Activated CD8-positive, alpha-beta memory T cell treated with anti-CD3 and anti-CD28 coated beads, Interleukin-2, amount 10 ng/mL, durations not matched to agents 7 days and 5 days (primary cell): ENCODE data around the gene ADCK1. TPM values are rescaled to one million over a fixed set of nuclear protein-coding genes. Genes with fewer than 3 reads are reported as not detected.
"Not testable (repeated sequence)": the region's sequence is repeated elsewhere in the genome, so short reads cannot be mapped to it uniquely, and the experiment has no call there.

ENCODE experiments used
- ATAC-seq: fragments of 150-1000 bp; cut with Tn5 transposase; one replicate; pipeline ENCODE4 v1.10.0; 2021; ENCODE audit warnings: moderate library complexity
- CTCF ChIA-PET: fragments of 350-600 bp; sonication (Branson Sonifier 250); formaldehyde crosslinking; loops from one replicate; lab custom pipeline; 2021; ENCODE audit warnings: antibody characterized with exemption; lab: Charles Lee
- DNase-seq: peaks from one replicate; pipeline ENCODE4 v3.0.0-alpha.2; 2020
- H3K27ac Mint-ChIP-seq: one replicate; pipeline ENCODE4 v1.8.0; 2021; ENCODE audit warnings: mild to moderate bottlenecking, mixed read lengths
- H3K27me3 Mint-ChIP-seq: one replicate; pipeline ENCODE4 v1.8.0; 2021; ENCODE audit warnings: mixed read lengths
- H3K36me3 Mint-ChIP-seq: one replicate; pipeline ENCODE4 v1.8.0; 2021; ENCODE audit warnings: mild to moderate bottlenecking, mixed read lengths
- H3K4me1 Mint-ChIP-seq: one replicate; pipeline ENCODE4 v1.8.0; 2021; ENCODE audit warnings: mixed read lengths
- H3K4me3 Mint-ChIP-seq: one replicate; pipeline ENCODE4 v1.8.0; 2021; ENCODE audit warnings: mild to moderate bottlenecking, moderate library complexity, mixed read lengths
- H3K9me3 Mint-ChIP-seq: one replicate; pipeline ENCODE4 v1.8.0; 2022; ENCODE audit warnings: low read depth, mixed read lengths
- total RNA-seq, 2 experiments: library from RNA; stranded (reverse); gene quantifications; one replicate each; pipeline ENCODE4 v1.2.3, GENCODE V29; 2021

ADCK1 gene, protein sequence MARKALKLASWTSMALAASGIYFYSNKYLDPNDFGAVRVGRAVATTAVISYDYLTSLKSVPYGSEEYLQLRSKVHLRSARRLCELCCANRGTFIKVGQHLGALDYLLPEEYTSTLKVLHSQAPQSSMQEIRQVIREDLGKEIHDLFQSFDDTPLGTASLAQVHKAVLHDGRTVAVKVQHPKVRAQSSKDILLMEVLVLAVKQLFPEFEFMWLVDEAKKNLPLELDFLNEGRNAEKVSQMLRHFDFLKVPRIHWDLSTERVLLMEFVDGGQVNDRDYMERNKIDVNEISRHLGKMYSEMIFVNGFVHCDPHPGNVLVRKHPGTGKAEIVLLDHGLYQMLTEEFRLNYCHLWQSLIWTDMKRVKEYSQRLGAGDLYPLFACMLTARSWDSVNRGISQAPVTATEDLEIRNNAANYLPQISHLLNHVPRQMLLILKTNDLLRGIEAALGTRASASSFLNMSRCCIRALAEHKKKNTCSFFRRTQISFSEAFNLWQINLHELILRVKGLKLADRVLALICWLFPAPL
- total RNA-seq, result 1 to 10 TPM; 2.5 to 3.5 TPM

DNA sequence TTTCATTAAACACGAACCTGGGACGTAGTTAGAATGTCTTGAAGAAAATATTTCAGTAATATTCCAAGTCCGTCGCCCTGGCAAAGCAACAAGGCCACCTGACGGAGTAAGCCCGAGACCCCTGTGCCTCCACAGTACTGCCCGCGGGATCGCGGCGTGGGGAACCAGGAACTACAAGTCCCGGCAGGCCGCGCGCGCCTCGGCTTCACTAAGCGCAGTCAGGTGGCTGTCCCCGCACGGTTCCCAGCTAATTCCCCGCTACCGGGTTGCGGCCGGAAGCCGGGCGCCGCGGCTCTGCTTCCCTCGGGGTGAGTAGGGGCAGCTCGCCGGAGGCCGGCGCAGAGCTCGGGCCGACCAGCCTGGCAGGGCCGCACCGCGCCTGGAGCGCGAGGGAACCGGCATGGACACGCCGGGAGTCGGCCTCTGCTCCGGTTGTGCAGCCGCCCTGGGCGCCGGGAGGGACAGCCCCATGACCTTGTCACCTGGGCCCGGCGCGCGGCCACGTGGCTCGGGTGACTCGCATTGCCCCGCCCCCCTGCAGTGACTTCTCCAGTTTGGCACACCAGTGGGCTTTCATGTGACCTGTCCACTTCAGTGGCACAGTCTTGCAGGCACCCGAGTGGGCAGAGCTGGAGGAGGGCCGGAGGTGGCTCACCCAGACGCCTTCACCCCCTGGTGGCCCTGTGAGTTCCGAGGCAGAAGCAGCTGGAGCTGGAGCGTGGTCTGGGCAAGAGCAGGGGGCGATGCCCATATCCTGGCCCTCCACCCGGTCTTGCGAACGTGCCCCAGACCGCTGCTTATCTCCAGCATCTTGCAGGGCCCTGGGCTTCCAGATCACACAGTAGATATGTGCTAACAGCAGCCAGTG is at the start of gene ADCK1:
Gene ADCK1 (plus strand): TSS at position 247 of the 868 bp plus-strand sequence. CDS start 18,870 bp downstream, outside the sequence.
- H3K4me1 Mint-ChIP-seq, result peaks cover 11% of the 10 kb centered on the region
- H3K36me3 Mint-ChIP-seq, result no peaks in the 10 kb centered on the region
- CTCF ChIA-PET, result interaction anchor here (1.1 to 1.3 kb wide), 3 partner anchors 39 to 219 kb away, joined by 3 read pairs; partner anchors contain the start of gene SNW1
- H3K9me3 Mint-ChIP-seq, result no peaks in the 10 kb centered on the region
- H3K27me3 Mint-ChIP-seq, result peaks cover 3% of the 10 kb centered on the region
- ATAC-seq (peak; percentile 94), DNase-seq (peak; percentile 91)
- H3K27ac Mint-ChIP-seq, result peak within 1 kb of the TSS; percentile 76
- peak within 1 kb of the TSS; percentile 78 for H3K4me3 Mint-ChIP-seq

DNA sequence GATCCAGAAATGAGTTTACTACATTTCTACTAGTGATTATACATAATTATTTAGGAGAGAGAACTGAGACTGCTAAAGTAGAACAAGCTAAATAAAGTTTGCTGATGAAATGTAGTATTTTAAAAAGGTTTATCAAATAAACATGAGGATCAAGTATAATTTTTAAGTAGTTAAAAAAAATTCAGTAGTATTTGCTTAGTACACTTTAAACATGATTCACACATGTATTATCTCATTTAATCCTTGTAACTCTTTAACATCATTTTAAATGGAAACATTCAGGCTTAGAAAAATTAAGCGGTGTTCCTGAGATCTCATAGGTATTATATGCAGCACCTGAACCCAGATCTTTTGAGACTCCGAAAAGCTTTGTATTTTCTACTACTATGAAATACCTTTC is 47.6 kb upstream of the ADCK1 start:
- H3K4me1 Mint-ChIP-seq, result peaks cover 12% of the 10 kb centered on the region
- CTCF ChIA-PET, result interaction anchor here (1.2 kb wide), 1 partner anchor 14 kb away, joined by 3 read pairs; no protein-coding TSS in a partner anchor

GRCh38 chr14:77752799-77753516 is 47.0 kb upstream of the ADCK1 start:
- no peak overlapping the region for H3K27ac Mint-ChIP-seq
- CTCF ChIA-PET, result interaction anchor here (1.1 to 1.2 kb wide), 2 partner anchors 15 to 295 kb away, joined by 3 to 4 read pairs; partner anchors contain the start of gene AHSA1
- ATAC-seq (no peak), DNase-seq (no peak)
- H3K36me3 Mint-ChIP-seq, result peaks cover 58% of the 10 kb centered on the region
- H3K27me3 Mint-ChIP-seq, result no peaks in the 10 kb centered on the region
- H3K4me3 Mint-ChIP-seq, result no peak overlapping the region
- H3K4me1 Mint-ChIP-seq, result peaks cover 18% of the 10 kb centered on the region
- no peaks in the 10 kb centered on the region for H3K9me3 Mint-ChIP-seq

More for the DNA sequence above, 47.6 kb upstream of the ADCK1 start:
- H3K4me3 Mint-ChIP-seq, result no peak overlapping the region
- H3K36me3 Mint-ChIP-seq, result peaks cover 56% of the 10 kb centered on the region
- H3K27me3 Mint-ChIP-seq, result no peaks in the 10 kb centered on the region
- H3K9me3 Mint-ChIP-seq, result no peaks in the 10 kb centered on the region
- H3K27ac Mint-ChIP-seq, result no peak overlapping the region
- no peak for ATAC-seq
- DNase-seq, result no peak

- DNase-seq (peak; percentile 96), ATAC-seq (peak; percentile 93)
- peaks cover 32% of the 10 kb centered on the region for H3K4me1 Mint-ChIP-seq
- no peaks in the 10 kb centered on the region for H3K9me3 Mint-ChIP-seq
- peak within 1 kb of the TSS; percentile 99 for H3K27ac Mint-ChIP-seq
- peaks cover 21% of the 10 kb centered on the region for H3K36me3 Mint-ChIP-seq
- peak within 1 kb of the TSS; percentile 94 for H3K4me3 Mint-ChIP-seq
- CTCF ChIA-PET, result interaction anchor here (1.3 kb wide), 1 partner anchor 40 kb away, joined by 3 read pairs; the partner anchor contains the start of gene ADCK1
- no peaks in the 10 kb centered on the region for H3K27me3 Mint-ChIP-seq
Measured at GRCh38 chr14:77760381-77761204, 39.3 kb upstream of the ADCK1 start, which contains the start of gene SNW1. TSS of gene SNW1 (minus strand) at chr14:77761156. CDS start at chr14:77761127, 29 bp downstream.

DNA sequence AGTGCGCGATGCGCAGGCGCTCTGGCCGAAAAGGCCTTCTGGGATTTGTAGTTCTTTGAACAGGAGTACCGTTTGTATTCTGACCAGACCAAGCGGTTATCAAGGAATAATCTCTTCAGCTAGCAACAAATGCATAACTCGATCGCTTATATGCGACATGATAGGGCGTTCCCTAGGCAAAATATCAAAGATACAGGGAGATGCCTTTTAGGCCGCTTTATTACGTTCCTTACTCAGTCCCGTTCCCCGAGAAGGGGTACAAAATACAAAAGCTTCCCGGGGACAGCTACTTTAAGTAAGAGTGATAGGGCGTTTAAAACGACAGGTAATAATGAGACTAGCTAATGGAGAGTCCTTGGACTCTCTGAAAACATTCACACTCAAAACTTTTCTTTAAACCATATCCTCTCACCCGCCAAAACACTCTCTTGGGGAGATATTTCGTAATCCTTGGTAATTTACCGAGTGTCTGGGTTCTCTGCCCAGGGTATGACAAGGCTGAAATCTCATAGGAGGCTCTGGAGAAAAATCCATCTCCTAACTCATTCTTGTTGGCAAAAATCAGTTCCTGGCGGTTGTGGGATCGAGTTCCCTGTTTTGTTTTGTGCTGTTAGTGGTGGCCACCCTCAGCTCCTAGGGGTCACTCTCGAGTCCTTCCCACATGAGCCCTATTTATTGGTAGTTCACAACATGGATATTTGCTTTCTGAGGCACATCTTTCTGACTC is 38.5 kb upstream of the ADCK1 start:
- peak overlapping the region; percentile 94 for H3K4me3 Mint-ChIP-seq
- peak; percentile 23 for ATAC-seq

DNA sequence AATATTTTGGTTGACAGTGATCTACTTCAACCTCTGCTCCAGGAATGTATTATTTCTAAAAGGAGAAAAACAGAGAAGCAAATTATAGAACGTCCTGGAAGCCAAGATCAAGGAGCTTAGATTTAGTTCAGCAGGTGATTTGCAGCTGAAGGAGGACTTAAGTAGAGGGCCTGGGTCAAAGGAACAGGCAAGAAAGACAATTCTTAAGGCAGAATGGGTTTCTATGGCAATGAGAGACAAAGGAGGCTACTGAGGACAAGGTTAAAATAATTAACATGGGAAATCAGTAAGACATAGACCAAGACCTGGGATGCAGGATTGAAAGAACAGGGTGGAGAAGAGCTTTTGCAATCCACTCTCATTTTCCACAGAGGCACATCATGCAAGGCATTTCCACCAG is 36.6 kb upstream of the ADCK1 start:
- CTCF ChIA-PET, result interaction anchor here (0.9 to 1.0 kb wide), 2 partner anchors 19 to 33 kb away, joined by 3 read pairs; no protein-coding TSS in a partner anchor
- no peak for DNase-seq

More for the DNA sequence above, 38.5 kb upstream of the ADCK1 start:
- DNase-seq, result no peak
- Mint-ChIP-seq H3K36me3 (peaks cover 19% of the 10 kb centered on the region), H3K4me1 (peaks cover 32% of the 10 kb centered on the region), H3K27ac (peak overlapping the region; percentile 99), H3K27me3 (no peaks in the 10 kb centered on the region), H3K9me3 (no peaks in the 10 kb centered on the region)
- CTCF ChIA-PET, result interaction anchor here (1.3 kb wide), 1 partner anchor 39 kb away, joined by 3 read pairs; the partner anchor contains the start of gene ADCK1

GRCh38 chr14:77763978-77764377 is 35.9 kb upstream of the ADCK1 start:
- H3K4me3 Mint-ChIP-seq, result no peak overlapping the region
- DNase-seq, result no peak
- no peak for ATAC-seq
- no peaks in the 10 kb centered on the region for H3K9me3 Mint-ChIP-seq
- peaks cover 21% of the 10 kb centered on the region for H3K4me1 Mint-ChIP-seq
- H3K36me3 Mint-ChIP-seq, result peaks cover 4% of the 10 kb centered on the region
- H3K27me3 Mint-ChIP-seq, result no peaks in the 10 kb centered on the region
- H3K27ac Mint-ChIP-seq, result no peak overlapping the region
- CTCF ChIA-PET, result interaction anchor here (0.9 to 1.0 kb wide), 2 partner anchors 19 to 33 kb away, joined by 3 read pairs; no protein-coding TSS in a partner anchor

More for the DNA sequence above, 36.6 kb upstream of the ADCK1 start:
- H3K27me3 Mint-ChIP-seq, result no peaks in the 10 kb centered on the region
- no peak for ATAC-seq
- no peaks in the 10 kb centered on the region for H3K9me3 Mint-ChIP-seq
- peaks cover 10% of the 10 kb centered on the region for H3K36me3 Mint-ChIP-seq
- H3K4me3 Mint-ChIP-seq, result no peak overlapping the region
- no peak overlapping the region for H3K27ac Mint-ChIP-seq
- H3K4me1 Mint-ChIP-seq, result peaks cover 24% of the 10 kb centered on the region

GRCh38 chr14:77768442-77769069 is 31.4 kb upstream of the ADCK1 start:
- H3K4me1 Mint-ChIP-seq, H3K36me3 Mint-ChIP-seq, DNase-seq, H3K4me3 Mint-ChIP-seq, H3K9me3 Mint-ChIP-seq, H3K27me3 Mint-ChIP-seq, ATAC-seq, H3K27ac Mint-ChIP-seq: not testable (repeated sequence)
- CTCF ChIA-PET, result interaction anchor here (0.8 kb wide), 1 partner anchor 114 kb away, joined by 3 read pairs; no protein-coding TSS in a partner anchor

DNA sequence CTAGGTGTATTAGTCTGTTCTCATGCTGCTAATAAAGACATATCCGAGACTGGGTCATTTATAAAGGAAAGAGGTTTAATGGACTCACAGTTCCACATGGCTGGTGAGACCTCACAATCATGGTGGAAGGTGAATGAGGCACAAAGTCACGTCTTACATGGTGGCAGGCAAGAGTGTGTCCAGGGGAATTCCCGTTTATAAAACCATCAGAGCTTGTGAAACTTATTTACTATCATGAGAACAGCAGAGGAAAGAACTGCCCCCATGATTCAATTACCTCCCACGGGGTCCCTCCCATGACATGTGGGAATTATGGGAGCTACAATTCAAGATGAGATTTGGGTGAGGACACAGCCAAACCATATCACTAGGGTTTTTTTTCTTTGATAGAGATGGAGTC is 25.9 kb upstream of the ADCK1 start:
- H3K4me1 Mint-ChIP-seq, H3K9me3 Mint-ChIP-seq, H3K36me3 Mint-ChIP-seq, H3K4me3 Mint-ChIP-seq, H3K27ac Mint-ChIP-seq, ATAC-seq, CTCF ChIA-PET, DNase-seq, H3K27me3 Mint-ChIP-seq: not testable (repeated sequence)

- Mint-ChIP-seq H3K9me3 (no peaks in the 10 kb centered on the region), H3K27ac (no peak overlapping the region), H3K36me3 (no peaks in the 10 kb centered on the region), H3K4me1 (no peaks in the 10 kb centered on the region), H3K27me3 (no peaks in the 10 kb centered on the region), H3K4me3 (no peak overlapping the region)
- ATAC-seq (no peak), DNase-seq (no peak)
- CTCF ChIA-PET, result interaction anchor here (0.7 kb wide), 1 partner anchor 19 kb away, joined by 3 read pairs; no protein-coding TSS in a partner anchor
Measured at GRCh38 chr14:77782202-77782601, 17.7 kb upstream of the ADCK1 start.

- Mint-ChIP-seq H3K4me3 (no peak overlapping the region), H3K27me3 (peaks cover 11% of the 10 kb centered on the region), H3K9me3 (no peaks in the 10 kb centered on the region), H3K27ac (no peak overlapping the region), H3K4me1 (no peaks in the 10 kb centered on the region), H3K36me3 (no peaks in the 10 kb centered on the region)
- no peak for DNase-seq
- CTCF ChIA-PET, result interaction anchor here (0.7 kb wide), 1 partner anchor 41 kb away, joined by 3 read pairs; no protein-coding TSS in a partner anchor
- no peak for ATAC-seq
Measured at GRCh38 chr14:77786148-77786547, 13.8 kb upstream of the ADCK1 start.
